Activated naive CD4-positive, alpha-beta T cell treated with anti-CD3 and anti-CD28 coated beads, Interleukin-2, amount 50 U/mL, for 72 hours (primary cell): Measurements from ENCODE around the gene PCDHB4. TPM values are rescaled to one million over a fixed set of nuclear protein-coding genes. Genes with fewer than 3 reads are reported as not detected.
A peak's percentile ranks its signal among the peaks of the same experiment; 100 is the strongest.
"Not testable (repeated sequence)": the region's sequence is repeated elsewhere in the genome, so short reads cannot be mapped to it uniquely, and the experiment has no call there.

ENCODE experiments used
- ATAC-seq, 2 donors: fragments of 150-1000 bp; cut with Tn5 transposase; 2 replicates each; pipeline ENCODE4 v1.10.0; 2021; ENCODE audit warnings: mild to moderate bottlenecking in 2 of 2, moderate library complexity in 2 of 2
- DNase-seq, 2 donors: peaks; one replicate each; pipeline ENCODE4 v3.0.0; 2021 to 2022; ENCODE audit warnings: low spot score in 2 of 2
- H3K27ac Mint-ChIP-seq, 2 donors: one replicate each; pipeline ENCODE4 v1.8.0; 2022; ENCODE audit warnings: mild to moderate bottlenecking in 2 of 2, mixed read lengths in 2 of 2
- H3K36me3 Mint-ChIP-seq, 2 donors: one replicate each; pipeline ENCODE4 v1.8.0; 2022; ENCODE audit warnings: mixed read lengths in 2 of 2
- H3K9me3 Mint-ChIP-seq, 2 donors: one replicate each; pipeline ENCODE4 v1.8.0; 2022; ENCODE audit warnings: mixed read lengths in 2 of 2
- total RNA-seq, 2 donors: library from RNA; stranded (reverse); gene quantifications; one replicate each; pipeline ENCODE4 v1.2.3, GENCODE V29; 2022

Gene PCDHB4
- total RNA-seq, 2 donors from 2014 or later = not detected

GRCh38 chr5:141127305-141127704 is 5.7 kb downstream of the PCDHB4 start:
- DNase-seq (no peak), ATAC-seq (no peak)
- no peak overlapping the region for H3K27ac Mint-ChIP-seq
- H3K36me3 Mint-ChIP-seq = peaks cover 10 to 15% of the 10 kb centered on the region in 2 donors
- peaks cover 6 to 7% of the 10 kb centered on the region in 2 donors for H3K9me3 Mint-ChIP-seq

- peaks cover 28 to 32% of the 10 kb centered on the region in 2 donors for H3K36me3 Mint-ChIP-seq
- no peak for ATAC-seq
- no peak for DNase-seq
These were observed 13.6 kb downstream of the PCDHB4 start, which contains the start of gene PCDHB5 for GRCh38 chr5:141135030-141135717. Gene PCDHB5 (plus strand): TSS chr5:141135206. CDS start chr5:141135435, 229 bp downstream.

GRCh38 chr5:141135718-141136266 is 14.2 kb downstream of the PCDHB4 start:
- Mint-ChIP-seq H3K27ac (no peak overlapping the region), H3K9me3 (peaks cover 13 to 31% of the 10 kb centered on the region in 2 donors), H3K36me3 (peaks cover 28 to 32% of the 10 kb centered on the region in 2 donors)
- no peak for ATAC-seq
- no peak for DNase-seq

More at GRCh38 chr5:141135030-141135717, 13.6 kb downstream of the PCDHB4 start, which contains the start of gene PCDHB5:
- Mint-ChIP-seq H3K9me3 (peaks cover 13 to 31% of the 10 kb centered on the region in 2 donors), H3K27ac (no peak within 1 kb of the TSS)

GRCh38 chr5:141137346-141137745 is 15.7 kb downstream of the PCDHB4 start:
- peaks cover 13 to 31% of the 10 kb centered on the region in 2 donors for H3K9me3 Mint-ChIP-seq
- H3K36me3 Mint-ChIP-seq = peaks cover 28 to 32% of the 10 kb centered on the region in 2 donors
- not testable (repeated sequence) for ATAC-seq, H3K27ac Mint-ChIP-seq, DNase-seq

GRCh38 chr5:141149812-141150211 is 28.2 kb downstream of the PCDHB4 start, which contains the start of gene PCDHB6:
Gene PCDHB6 (plus strand): TSS chr5:141150057. CDS start chr5:141150258, 201 bp downstream.
- peaks cover 14% of the 10 kb centered on the region in 2 donors for H3K9me3 Mint-ChIP-seq
- no peak for ATAC-seq
- DNase-seq = no peak
- H3K36me3 Mint-ChIP-seq = peaks cover 28 to 30% of the 10 kb centered on the region in 2 donors
- no peak within 1 kb of the TSS for H3K27ac Mint-ChIP-seq

GRCh38 chr5:141150224-141150992 is 28.8 kb downstream of the PCDHB4 start:
- Mint-ChIP-seq H3K27ac (no peak overlapping the region), H3K9me3 (peaks cover 14% of the 10 kb centered on the region in 2 donors), H3K36me3 (peaks cover 30 to 31% of the 10 kb centered on the region in 2 donors)
- ATAC-seq = no peak
- DNase-seq = no peak

GRCh38 chr5:141150993-141151325 is 29.3 kb downstream of the PCDHB4 start:
- DNase-seq (no peak), ATAC-seq (no peak)
- Mint-ChIP-seq H3K27ac (no peak overlapping the region), H3K9me3 (peaks cover 14 to 17% of the 10 kb centered on the region in 2 donors), H3K36me3 (peaks cover 34 to 37% of the 10 kb centered on the region in 2 donors)

GRCh38 chr5:141151632-141152031 is 30.0 kb downstream of the PCDHB4 start:
- Mint-ChIP-seq H3K9me3 (peaks cover 17 to 23% of the 10 kb centered on the region in 2 donors), H3K36me3 (peaks cover 38 to 43% of the 10 kb centered on the region in 2 donors)
- not testable (repeated sequence) for ATAC-seq, DNase-seq, H3K27ac Mint-ChIP-seq

GRCh38 chr5:141152096-141152495 is 30.5 kb downstream of the PCDHB4 start:
- peaks cover 18 to 26% of the 10 kb centered on the region in 2 donors for H3K9me3 Mint-ChIP-seq
- not testable (repeated sequence) for ATAC-seq, H3K27ac Mint-ChIP-seq

GRCh38 chr5:141155540-141156374 is 34.1 kb downstream of the PCDHB4 start:
- no peak overlapping the region for H3K27ac Mint-ChIP-seq
- H3K36me3 Mint-ChIP-seq = peaks cover 40 to 49% of the 10 kb centered on the region in 2 donors
- DNase-seq (no peak), ATAC-seq (no peak)
- H3K9me3 Mint-ChIP-seq = peaks cover 20 to 22% of the 10 kb centered on the region in 2 donors

More at GRCh38 chr5:141152096-141152495, 30.5 kb downstream of the PCDHB4 start:
- DNase-seq = not testable (repeated sequence)
- peaks cover 43 to 48% of the 10 kb centered on the region in 2 donors for H3K36me3 Mint-ChIP-seq

- Mint-ChIP-seq H3K36me3 (peaks cover 30 to 35% of the 10 kb centered on the region in 2 donors), H3K9me3 (peaks cover 12 to 21% of the 10 kb centered on the region in 2 donors)
- H3K27ac Mint-ChIP-seq, ATAC-seq, DNase-seq: not testable (repeated sequence)
These were observed 35.7 kb downstream of the PCDHB4 start for GRCh38 chr5:141157356-141157755.

- ATAC-seq = not testable (repeated sequence)
- Mint-ChIP-seq H3K36me3 (peaks cover 26 to 30% of the 10 kb centered on the region in 2 donors), H3K9me3 (peaks cover 9 to 18% of the 10 kb centered on the region in 2 donors)
These were observed 36.3 kb downstream of the PCDHB4 start for GRCh38 chr5:141157901-141158300.

GRCh38 chr5:141172381-141173204 is 51.0 kb downstream of the PCDHB4 start, which contains the start of gene PCDHB7:
Gene PCDHB7 (plus strand): TSS chr5:141172644. CDS start chr5:141172836, 192 bp downstream.
- H3K36me3 Mint-ChIP-seq = peaks cover 11 to 24% of the 10 kb centered on the region in 2 donors
- peaks cover 14 to 18% of the 10 kb centered on the region in 2 donors for H3K9me3 Mint-ChIP-seq
- no peak for ATAC-seq
- no peak within 1 kb of the TSS for H3K27ac Mint-ChIP-seq
- DNase-seq = peak in 1 of 2 donors; percentile 22

More at GRCh38 chr5:141157901-141158300, 36.3 kb downstream of the PCDHB4 start:
- not testable (repeated sequence) for H3K27ac Mint-ChIP-seq, DNase-seq

- Mint-ChIP-seq H3K36me3 (peaks cover 7 to 18% of the 10 kb centered on the region in 2 donors), H3K9me3 (peaks cover 13 to 14% of the 10 kb centered on the region in 2 donors)
- not testable (repeated sequence) for DNase-seq, ATAC-seq, H3K27ac Mint-ChIP-seq
These were observed 52.9 kb downstream of the PCDHB4 start for GRCh38 chr5:141174291-141175104.
